GM21723 (cell line): ENCODE measurements around the gene EOLA1.
"Not testable (repeated sequence)": the region's sequence is repeated elsewhere in the genome, so short reads cannot be mapped to it uniquely, and the experiment has no call there.

Experiments
- ATAC-seq: cut with Tn5 transposase; IDR thresholded peaks from one replicate; pipeline ENCODE4 v1.9.1; 2021; ENCODE audit warnings: mild to moderate bottlenecking, moderate library complexity; ENCODE audit not compliant: unreplicated experiment

Gene EOLA1

GRCh38 chrX:149540621-149541520, at the start of gene EOLA1:
Gene EOLA1 (plus strand): TSS chrX:149541012. CDS start chrX:149545631, 4,619 bp downstream.
- peak; percentile 81 for ATAC-seq

DNA sequence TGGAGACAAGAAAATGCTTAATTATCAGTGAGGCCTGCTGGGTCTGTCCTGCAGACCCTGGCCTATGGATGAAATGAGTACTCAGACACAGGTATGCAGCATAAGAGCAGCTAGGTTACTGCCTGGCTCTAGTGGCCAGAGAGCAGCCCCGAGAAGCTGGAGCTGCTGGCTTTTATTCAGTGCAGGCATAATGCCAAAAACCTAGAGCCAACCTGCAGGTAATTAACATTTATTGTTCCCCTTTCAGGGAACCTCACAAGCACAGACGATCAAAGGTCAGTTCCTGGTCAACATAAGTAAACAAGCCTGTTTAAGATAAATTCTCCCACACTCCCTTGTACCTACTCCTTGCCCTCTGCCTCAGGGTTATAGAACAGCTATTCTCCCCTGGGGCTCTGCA, 49.0 kb upstream of the EOLA1 start:
- no peak for ATAC-seq

DNA sequence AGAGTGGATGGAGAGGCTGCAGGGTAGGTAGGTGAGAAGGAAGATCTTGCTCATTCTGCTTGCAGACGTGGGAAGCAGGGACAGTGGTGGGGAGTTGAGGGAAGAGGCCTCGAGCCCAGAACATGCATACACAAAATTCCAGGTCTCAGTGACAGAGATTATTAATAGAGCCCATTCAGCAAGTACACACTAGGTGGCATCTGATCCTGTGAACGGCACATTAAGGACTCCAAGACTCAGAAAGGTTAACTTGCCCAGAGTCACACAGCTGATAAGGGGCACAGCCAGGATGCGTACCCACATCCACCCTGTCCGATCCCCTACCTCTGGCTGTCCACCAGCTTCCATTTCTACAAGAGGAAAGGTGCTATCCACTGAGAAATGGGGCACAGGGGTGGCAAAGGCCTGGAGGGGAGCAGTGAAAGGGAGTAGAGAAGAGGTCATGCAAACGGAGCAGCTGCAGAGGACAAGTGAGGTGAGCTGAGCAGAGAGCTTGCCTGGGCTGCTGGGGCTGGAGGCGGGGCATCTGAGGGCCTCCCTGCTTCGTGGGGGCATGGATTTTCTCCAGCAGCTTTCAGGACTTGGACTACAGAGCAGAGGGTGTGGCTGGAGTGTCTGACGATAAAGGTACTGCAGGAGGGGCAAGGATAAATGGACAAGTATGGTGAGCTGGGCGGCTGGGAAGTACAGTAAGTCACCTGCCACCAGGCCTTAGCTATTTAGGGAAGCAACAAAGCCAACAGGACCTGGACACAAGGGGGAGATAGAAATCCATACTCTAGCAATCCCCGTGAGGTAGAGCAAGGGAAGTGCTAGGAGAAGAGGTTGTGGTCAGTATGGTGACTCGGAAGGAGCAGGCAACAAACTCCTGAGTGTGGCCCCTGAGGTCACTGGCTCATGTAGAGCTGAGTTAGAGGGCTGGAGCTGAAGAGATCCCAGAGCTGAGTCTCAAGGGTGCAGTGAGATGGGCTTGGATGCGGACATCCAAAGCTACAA, 46.9 kb upstream of the EOLA1 start:
- ATAC-seq: no peak

- ATAC-seq: no peak
Measured at GRCh38 chrX:149494844-149495565, 45.8 kb upstream of the EOLA1 start.

DNA sequence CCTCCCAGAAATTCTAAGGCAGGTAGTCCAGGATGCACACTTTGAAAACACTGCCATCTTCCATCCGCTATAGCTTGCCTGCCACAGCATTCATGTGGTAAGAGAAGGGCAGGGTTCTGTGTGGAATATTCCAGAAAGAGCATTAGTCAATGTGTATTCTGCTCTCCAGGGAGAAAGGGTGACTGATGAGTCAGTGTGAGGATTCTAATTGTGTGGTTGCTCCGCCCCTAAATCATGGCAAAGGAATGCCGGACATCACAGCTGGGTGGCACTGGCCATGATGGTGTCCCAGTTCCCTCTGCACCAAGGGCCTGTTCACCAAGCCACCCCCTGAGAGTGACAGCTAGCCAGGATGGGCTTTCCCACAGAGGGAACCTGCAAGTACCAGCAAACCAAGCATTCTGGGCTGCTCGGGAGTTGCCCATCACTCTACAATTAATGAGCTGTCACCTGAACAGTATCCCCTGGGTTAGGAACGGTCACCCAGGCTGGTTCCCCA, 45.2 kb upstream of the EOLA1 start:
- no peak for ATAC-seq

DNA sequence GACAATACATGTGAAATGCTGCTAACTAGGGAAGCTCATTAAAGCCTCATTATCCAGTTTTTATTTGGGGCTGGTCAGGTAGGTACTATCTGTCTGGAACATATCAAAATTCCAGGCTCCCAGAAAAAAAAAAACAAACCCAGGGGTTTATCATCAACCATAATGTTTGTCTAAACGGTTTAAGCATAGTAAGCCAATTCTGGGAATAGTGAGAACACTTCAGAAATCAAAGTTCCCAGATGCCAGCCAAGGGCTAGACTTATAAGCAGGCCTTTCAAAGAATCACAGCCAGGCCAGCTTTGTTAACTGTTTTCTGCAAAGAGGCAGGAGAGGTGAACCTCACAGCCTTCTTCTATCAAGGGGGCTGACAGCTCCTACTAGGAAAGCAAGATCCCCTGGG, 43.8 kb upstream of the EOLA1 start:
- no peak for ATAC-seq

DNA sequence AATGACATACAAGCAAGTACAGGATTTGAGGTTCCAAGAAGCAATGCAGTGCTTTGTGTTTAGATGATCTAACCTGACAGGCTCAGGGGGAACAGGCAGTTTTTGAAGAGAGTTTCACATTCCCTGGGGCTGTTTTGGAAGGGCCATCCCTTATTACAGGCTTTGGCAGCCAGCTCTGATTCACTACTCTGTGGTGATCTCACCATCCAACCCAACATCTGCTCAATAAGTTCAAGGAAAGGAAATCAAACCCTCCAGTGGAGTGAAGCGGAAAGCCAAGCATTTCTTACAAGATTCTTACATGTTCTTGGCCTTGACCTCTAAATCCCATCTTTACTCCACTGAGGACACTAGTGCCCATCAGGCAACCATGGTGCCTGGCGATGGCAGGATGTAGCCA, 43.2 kb upstream of the EOLA1 start:
- no peak for ATAC-seq

- no peak for ATAC-seq
Measured at GRCh38 chrX:149498767-149499166, 42.0 kb upstream of the EOLA1 start.

DNA sequence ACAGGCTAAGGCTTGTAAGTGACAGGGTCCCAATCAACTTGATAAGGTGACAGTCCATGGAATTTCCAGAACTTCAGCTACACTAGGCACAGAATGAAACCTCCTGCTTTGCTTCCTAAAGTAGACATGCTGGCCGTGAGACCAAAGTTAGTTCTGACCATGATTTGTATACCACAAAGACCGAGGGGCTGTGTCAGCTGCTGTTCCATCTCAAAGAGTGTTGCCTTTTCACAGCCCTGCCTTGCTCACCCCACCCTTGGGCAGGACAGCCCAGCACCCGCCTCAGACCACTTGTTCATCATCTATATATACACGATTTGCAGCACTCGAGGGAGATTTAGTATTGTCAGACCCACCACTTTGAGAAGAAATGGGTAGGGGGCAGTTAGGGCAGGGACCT, 41.0 kb upstream of the EOLA1 start:
- ATAC-seq: no peak

- ATAC-seq: not testable (repeated sequence)
Measured at GRCh38 chrX:149502923-149503322, 37.9 kb upstream of the EOLA1 start.

DNA sequence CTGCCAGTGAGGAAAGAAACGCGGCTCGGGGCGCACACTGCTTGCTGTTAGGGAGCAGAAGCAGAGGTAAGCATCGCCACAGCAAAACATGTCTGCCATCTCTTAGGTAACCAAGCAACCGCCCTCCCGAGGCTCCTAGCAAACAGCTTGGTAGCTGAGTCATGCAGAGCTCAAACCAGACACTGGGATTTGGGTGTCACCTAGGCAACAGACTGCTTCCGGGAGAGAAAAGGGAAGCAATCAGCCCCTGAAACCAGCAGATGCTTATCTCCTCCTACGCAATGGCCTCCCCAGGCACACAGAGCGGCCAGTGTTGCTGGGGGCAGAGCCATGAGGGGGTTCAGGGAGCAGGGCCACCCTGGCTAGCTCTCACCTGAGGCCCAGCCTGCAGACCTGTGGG, 37.4 kb upstream of the EOLA1 start:
- ATAC-seq: peak; percentile 73

GRCh38 chrX:149504226-149504914, 36.4 kb upstream of the EOLA1 start:
- peak; percentile 55 for ATAC-seq

GRCh38 chrX:149504915-149505651, 35.7 kb upstream of the EOLA1 start, which contains the start of gene IDS:
Gene IDS (minus strand): TSS chrX:149505306. CDS start chrX:149505137, 169 bp downstream.
- peak; percentile 70 for ATAC-seq

GRCh38 chrX:149505671-149506070, 35.1 kb upstream of the EOLA1 start:
- no peak for ATAC-seq

DNA sequence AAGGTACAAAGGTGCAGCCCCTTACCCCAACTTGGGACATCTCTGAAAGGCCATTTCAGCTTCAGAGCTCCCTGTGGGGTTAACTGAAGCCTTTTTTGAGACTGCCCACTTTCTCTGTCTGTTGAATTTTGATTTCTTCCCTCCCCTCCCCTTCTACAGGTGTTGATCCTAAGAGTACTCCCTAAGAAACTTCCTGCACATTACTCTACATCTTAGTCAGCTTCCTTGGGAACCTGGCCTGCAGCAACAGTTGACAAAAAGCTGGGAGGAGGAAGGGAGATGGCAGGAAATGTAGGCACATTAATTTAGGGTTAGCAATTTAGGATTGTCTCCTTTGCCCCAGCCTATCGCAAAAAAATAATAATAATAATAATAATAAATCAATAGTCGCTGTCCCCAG, 34.5 kb upstream of the EOLA1 start:
- no peak for ATAC-seq

- ATAC-seq: no peak
Measured at GRCh38 chrX:149508467-149508866, 32.3 kb upstream of the EOLA1 start.

GRCh38 chrX:149510386-149510785, 30.4 kb upstream of the EOLA1 start:
- no peak for ATAC-seq

DNA sequence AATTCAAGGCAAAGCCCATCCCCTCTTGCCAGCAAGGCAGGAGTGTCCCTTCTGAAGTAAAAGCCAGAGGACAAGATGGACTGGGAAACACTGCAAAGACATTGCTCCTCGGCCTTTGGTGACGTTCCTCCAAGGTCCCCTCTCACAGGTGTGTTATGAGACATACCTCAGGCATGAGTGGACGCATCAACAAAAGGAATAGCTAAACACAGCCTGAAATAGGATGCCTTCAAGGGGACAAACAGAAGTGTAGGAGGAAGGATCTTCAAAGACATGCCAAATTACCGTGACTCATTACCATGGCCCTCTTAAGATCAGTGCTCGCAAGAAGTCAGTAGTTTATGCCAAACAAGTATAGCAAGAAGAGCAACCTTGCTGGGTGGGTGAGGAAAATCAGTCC, 29.7 kb upstream of the EOLA1 start:
- no peak for ATAC-seq

- peak; percentile 90 for ATAC-seq
Measured at GRCh38 chrX:149512225-149512885, 28.5 kb upstream of the EOLA1 start.
